Cardiac muscle cell (in vitro differentiated cells and primary cell): ENCODE measurements around the gene KCNAB2. TPM values are rescaled to one million over a fixed set of nuclear protein-coding genes. Genes with fewer than 3 reads are reported as not detected.

Experiments
- DNase-seq, 2 donors: peaks; one replicate each; pipeline versions ENCODE4 v3.0.0 to v3.0.0-alpha.2; 2010 to 2017; ENCODE audit warnings: low read depth in 1 of 2, low spot score in 1 of 2
- H3K27ac ChIP-seq: fragments of 200-600 bp; sonication (generic); 2 replicates; pipeline ENCODE4 v1.5.1; 2016
- H3K27me3 ChIP-seq: fragments of 200-600 bp; sonication (generic); 2 replicates; pipeline ENCODE4 v1.6.0; 2016; ENCODE audit warnings: control low read depth
- H3K36me3 ChIP-seq: fragments of 200-600 bp; sonication (generic); 2 replicates; pipeline ENCODE4 v1.5.1; 2016; ENCODE audit warnings: control low read depth
- H3K4me1 ChIP-seq: fragments of 200-600 bp; sonication (generic); 2 replicates; pipeline ENCODE4 v1.8.1; 2017; ENCODE audit warnings: low read depth, mild to moderate bottlenecking, mixed run types
- H3K4me3 ChIP-seq: fragments of 200-600 bp; sonication (generic); 2 replicates; pipeline ENCODE4 v1.5.1; 2016; ENCODE audit warnings: mild to moderate bottlenecking
- H3K9me3 ChIP-seq: fragments of 200-600 bp; sonication (generic); 2 replicates; pipeline ENCODE4 v1.5.1; 2017; ENCODE audit warnings: low read depth, mild to moderate bottlenecking, control low read depth
- polyA plus RNA-seq: library from polyadenylated mRNA; unstranded; fragments of >200 nt; fragmentation: Nextera tagmentation; extraction: Ambion mirVana; gene quantifications from 2 replicates; pipeline ENCODE4 v1.2.1, GENCODE V29; 2016
- total RNA-seq: library from RNA; depleted of rRNA; stranded (reverse); fragments of >200 nt; gene quantifications from 2 replicates; pipeline ENCODE4 v1.2.3, GENCODE V29; 2016
- TF ChIP-seq, protein P1 (sequence below): IDR thresholded peaks from 2 replicates; pipeline ENCODE4 v1.5.1; 2012; ENCODE audit warnings: low read depth, mild to moderate bottlenecking, low read length

Gene KCNAB2
- total and polyA plus RNA-seq, 2 experiments from 2014 or later = 5.5 to 10.8 TPM

DNA sequence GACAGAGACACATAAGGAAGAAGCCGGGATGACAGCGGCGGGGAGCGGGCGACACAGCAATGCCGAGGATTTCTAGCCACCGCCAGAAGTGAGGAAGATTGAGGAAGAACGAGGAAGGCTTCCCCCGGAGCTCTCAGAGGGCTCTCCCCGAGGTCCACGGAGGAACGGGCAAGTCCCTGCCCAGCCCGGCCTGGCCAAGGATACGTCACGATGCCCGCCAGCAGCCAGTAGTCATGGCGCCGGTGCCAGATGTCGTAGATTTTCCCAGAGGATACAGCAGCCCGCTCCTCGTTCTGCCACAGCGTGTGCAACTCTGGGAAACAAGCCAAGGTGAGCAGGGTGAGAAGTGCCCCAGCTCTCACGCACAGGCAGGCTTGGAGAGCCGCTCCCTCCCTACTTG lies 65.9 kb downstream of the KCNAB2 start:
- DNase-seq = no peak

DNA sequence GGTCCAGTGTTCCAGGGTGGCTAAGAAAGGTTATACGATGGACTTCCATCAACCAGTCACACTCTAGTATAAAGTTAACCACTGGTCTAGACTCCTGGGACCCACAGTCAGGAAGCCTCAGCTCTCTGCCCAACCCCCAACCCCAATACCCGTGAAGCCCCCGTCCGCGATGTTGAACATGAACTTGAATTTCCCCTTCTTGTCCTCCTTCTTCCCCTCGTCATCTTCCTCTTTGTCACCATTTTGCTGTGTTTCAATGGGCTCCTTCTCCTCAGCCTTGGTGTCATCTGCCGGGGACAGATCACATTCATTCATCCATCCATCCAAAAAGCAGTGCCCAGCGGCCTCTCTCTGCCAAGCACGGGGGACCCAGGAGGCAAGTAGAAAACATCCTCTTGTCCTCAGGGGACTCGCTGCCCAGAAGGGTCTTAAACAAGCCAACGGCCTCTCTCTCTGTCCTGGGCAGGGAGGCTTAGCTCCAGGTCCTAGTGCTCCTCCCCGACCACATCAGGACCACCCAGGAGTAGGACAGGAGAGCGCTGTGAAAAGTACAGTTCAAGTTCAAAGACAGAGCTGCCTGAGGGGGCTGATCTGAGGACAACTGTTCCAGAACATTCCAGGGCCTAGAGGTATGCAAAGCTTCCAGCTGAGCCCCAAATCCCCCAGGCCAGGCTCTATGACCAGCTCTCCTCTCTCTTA lies 66.5 kb downstream of the KCNAB2 start:
- H3K27me3 ChIP-seq = peaks cover 5% of the 10 kb centered on the region
- H3K4me1 ChIP-seq = no peaks in the 10 kb centered on the region
- no peaks in the 10 kb centered on the region for H3K9me3 ChIP-seq
- no peak for DNase-seq
- H3K36me3 ChIP-seq = no peaks in the 10 kb centered on the region
- H3K4me3 ChIP-seq = no peak overlapping the region
- H3K27ac ChIP-seq = no peak overlapping the region
- TF ChIP-seq, protein P1, sequence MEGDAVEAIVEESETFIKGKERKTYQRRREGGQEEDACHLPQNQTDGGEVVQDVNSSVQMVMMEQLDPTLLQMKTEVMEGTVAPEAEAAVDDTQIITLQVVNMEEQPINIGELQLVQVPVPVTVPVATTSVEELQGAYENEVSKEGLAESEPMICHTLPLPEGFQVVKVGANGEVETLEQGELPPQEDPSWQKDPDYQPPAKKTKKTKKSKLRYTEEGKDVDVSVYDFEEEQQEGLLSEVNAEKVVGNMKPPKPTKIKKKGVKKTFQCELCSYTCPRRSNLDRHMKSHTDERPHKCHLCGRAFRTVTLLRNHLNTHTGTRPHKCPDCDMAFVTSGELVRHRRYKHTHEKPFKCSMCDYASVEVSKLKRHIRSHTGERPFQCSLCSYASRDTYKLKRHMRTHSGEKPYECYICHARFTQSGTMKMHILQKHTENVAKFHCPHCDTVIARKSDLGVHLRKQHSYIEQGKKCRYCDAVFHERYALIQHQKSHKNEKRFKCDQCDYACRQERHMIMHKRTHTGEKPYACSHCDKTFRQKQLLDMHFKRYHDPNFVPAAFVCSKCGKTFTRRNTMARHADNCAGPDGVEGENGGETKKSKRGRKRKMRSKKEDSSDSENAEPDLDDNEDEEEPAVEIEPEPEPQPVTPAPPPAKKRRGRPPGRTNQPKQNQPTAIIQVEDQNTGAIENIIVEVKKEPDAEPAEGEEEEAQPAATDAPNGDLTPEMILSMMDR = no peak

More for the DNA sequence above, 65.9 kb downstream of the KCNAB2 start:
- H3K27ac ChIP-seq = no peak overlapping the region
- TF ChIP-seq, protein P1 = no peak
- H3K36me3 ChIP-seq = no peaks in the 10 kb centered on the region
- H3K27me3 ChIP-seq = peaks cover 5% of the 10 kb centered on the region
- no peaks in the 10 kb centered on the region for H3K9me3 ChIP-seq
- H3K4me3 ChIP-seq = no peak overlapping the region
- no peaks in the 10 kb centered on the region for H3K4me1 ChIP-seq

DNA sequence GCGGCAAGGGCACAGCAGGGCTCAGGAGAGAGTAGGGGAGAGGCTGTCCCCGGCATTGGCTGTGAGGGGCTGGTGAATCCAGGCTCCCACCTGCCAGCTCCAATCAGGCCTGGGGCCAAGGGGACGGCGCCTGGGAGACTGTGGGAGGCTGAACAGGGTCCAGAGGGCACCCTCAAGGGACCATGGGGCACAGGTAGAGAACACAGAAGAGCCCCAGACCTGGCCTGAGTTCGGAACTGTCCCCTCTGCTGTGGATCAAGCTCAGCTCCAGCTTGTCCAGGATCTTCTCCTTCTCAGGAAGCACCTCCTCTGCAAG lies 67.0 kb downstream of the KCNAB2 start:
- Histone ChIP-seq H3K36me3 (no peaks in the 10 kb centered on the region), H3K4me1 (no peaks in the 10 kb centered on the region), H3K9me3 (no peaks in the 10 kb centered on the region), H3K4me3 (no peak overlapping the region), H3K27ac (no peak overlapping the region), H3K27me3 (peaks cover 5% of the 10 kb centered on the region)
- TF ChIP-seq, protein P1 = no peak
- DNase-seq = no peak

DNA sequence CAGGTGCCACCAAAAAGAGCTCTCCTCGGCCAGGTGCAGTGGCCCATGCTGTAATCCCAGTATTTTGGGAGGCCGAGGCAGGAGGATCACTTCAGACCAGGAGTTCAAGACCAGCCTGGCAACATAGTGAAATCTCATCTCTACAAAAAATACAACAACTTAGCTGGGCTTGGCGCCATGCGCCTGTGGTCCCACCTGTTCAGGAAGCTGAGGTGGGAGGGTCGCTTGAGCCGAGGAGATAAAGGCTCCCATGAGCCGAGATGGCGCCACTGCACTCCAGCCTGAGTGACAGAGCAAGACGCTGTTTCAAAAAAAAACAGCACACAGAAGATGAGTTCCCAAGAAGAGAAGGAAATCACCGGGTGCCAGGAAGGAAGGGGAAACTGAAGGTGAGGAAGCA lies 67.4 kb downstream of the KCNAB2 start:
- peaks cover 5% of the 10 kb centered on the region for H3K27me3 ChIP-seq
- no peak for DNase-seq
- H3K36me3 ChIP-seq = no peaks in the 10 kb centered on the region
- H3K9me3 ChIP-seq = no peaks in the 10 kb centered on the region
- no peaks in the 10 kb centered on the region for H3K4me1 ChIP-seq
- H3K27ac ChIP-seq = no peak overlapping the region
- no peak overlapping the region for H3K4me3 ChIP-seq
- TF ChIP-seq, protein P1 = no peak

DNA sequence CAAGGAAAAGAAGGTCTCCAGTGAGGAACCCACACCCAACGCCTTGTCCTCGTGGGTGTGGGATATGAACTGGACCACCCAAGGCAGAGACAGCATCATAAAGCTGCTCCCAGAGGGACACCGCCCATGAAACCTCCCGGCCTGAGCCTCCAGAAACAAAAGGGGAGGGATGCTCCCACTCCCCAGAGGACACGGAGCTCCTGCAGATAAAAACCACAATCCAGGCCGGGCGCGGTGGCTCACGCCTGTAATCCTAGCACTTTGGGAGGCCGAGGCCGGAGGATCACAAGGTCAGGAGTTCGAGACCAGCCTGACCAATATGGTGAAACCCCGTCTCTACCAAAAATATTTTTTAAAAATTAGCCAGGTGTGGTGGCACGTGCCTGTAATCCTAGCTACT lies 68.1 kb downstream of the KCNAB2 start:
- peaks cover 5% of the 10 kb centered on the region for H3K27me3 ChIP-seq
- no peaks in the 10 kb centered on the region for H3K9me3 ChIP-seq
- no peak overlapping the region for H3K27ac ChIP-seq
- H3K4me1 ChIP-seq = no peaks in the 10 kb centered on the region
- TF ChIP-seq, protein P1 = no peak
- no peak overlapping the region for H3K4me3 ChIP-seq
- H3K36me3 ChIP-seq = no peaks in the 10 kb centered on the region
- no peak for DNase-seq

DNA sequence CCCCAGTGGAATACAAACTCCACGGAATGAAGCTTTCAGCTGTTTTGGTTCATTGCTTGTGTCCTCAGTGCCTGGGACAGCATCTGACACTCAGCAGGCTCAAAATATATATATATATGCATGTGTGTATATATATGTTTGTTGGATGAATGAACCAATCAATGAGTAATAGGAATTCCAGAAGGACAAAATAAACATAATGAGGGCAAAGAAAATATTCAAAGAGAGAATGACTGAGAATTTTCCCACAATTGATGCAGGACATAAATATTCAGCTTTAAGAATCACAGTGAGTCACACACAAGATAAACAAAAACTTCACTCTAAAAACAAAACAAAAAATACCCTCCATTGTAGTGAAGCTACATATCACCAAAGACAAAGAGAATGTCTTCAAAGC lies 70.4 kb downstream of the KCNAB2 start:
- Histone ChIP-seq H3K27me3 (peaks cover 5% of the 10 kb centered on the region), H3K27ac (no peak overlapping the region), H3K36me3 (no peaks in the 10 kb centered on the region), H3K4me3 (no peak overlapping the region), H3K4me1 (no peaks in the 10 kb centered on the region), H3K9me3 (no peaks in the 10 kb centered on the region)
- DNase-seq = no peak
- TF ChIP-seq, protein P1 = no peak
